DOHH2 (cell line): ENCODE results near the gene LACTBL1.

Experiments
- EZH2phosphoT487 ChIP-seq: fragments of 200-600 bp; sonication (generic); IDR thresholded peaks from 2 replicates; pipeline ENCODE4 v1.6.1; 2017; ENCODE audit warnings: borderline replicate concordance, mild to moderate bottlenecking, antibody characterized with exemption, low read length, moderate library complexity, mixed read lengths
- TF ChIP-seq, protein P1 (sequence below): fragments of 200-600 bp; sonication (generic); IDR thresholded peaks from one replicate; pipeline ENCODE4 v1.5.1; 2014; ENCODE audit warnings: antibody characterized with exemption, mild to moderate bottlenecking, low read depth, low read length; ENCODE audit not compliant: poor library complexity, severe bottlenecking

DNA sequence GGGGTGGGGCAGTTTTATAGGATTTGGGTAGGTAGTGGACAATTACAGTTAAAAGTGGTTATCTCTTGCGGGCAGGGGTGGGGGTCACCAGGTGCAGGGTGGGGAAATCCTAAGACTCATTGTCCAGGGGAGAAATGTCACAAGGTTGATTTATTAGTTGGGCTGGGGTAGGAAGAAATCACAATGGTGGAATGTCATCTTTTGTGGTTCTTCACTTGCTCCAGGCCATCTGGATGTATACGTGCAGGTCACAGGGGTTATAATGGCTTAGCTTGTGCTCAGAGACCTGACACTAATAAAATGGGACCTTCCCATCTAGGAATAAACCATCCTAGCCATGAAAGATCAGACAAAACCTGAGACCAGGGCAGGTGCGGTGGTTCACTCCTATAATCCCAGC lies 31.4 kb upstream of the LACTBL1 start:
- TF ChIP-seq, protein P1, sequence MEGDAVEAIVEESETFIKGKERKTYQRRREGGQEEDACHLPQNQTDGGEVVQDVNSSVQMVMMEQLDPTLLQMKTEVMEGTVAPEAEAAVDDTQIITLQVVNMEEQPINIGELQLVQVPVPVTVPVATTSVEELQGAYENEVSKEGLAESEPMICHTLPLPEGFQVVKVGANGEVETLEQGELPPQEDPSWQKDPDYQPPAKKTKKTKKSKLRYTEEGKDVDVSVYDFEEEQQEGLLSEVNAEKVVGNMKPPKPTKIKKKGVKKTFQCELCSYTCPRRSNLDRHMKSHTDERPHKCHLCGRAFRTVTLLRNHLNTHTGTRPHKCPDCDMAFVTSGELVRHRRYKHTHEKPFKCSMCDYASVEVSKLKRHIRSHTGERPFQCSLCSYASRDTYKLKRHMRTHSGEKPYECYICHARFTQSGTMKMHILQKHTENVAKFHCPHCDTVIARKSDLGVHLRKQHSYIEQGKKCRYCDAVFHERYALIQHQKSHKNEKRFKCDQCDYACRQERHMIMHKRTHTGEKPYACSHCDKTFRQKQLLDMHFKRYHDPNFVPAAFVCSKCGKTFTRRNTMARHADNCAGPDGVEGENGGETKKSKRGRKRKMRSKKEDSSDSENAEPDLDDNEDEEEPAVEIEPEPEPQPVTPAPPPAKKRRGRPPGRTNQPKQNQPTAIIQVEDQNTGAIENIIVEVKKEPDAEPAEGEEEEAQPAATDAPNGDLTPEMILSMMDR = no peak
- no peak for TF ChIP-seq EZH2phosphoT487
